H9 (cell line): ENCODE results near the gene CLCN2. TPM values are rescaled to one million over a fixed set of nuclear protein-coding genes. Genes with fewer than 3 reads are reported as not detected.

Source experiments
- DNase-seq: peaks from one replicate; pipeline ENCODE4 v3.0.0-alpha.2; 2017
- H2AFZ ChIP-seq: one replicate; pipeline ENCODE4 v1.6.1; 2013; ENCODE audit warnings: mild to moderate bottlenecking, low read length, control low read depth, moderate library complexity
- H2AK5ac ChIP-seq: 2 replicates; pipeline ENCODE4 v1.6.1; 2013; ENCODE audit warnings: low read length, control low read depth, mixed read lengths; ENCODE audit not compliant: insufficient read length
- H2BK120ac ChIP-seq: one replicate; pipeline ENCODE4 v1.6.1; 2013; ENCODE audit warnings: low read depth, mild to moderate bottlenecking, low read length, control low read depth, inconsistent platforms; ENCODE audit not compliant: poor library complexity, severe bottlenecking
- H2BK12ac ChIP-seq: 2 replicates; pipeline ENCODE4 v1.6.1; 2013; ENCODE audit warnings: low read length, control low read depth, mixed read lengths, low read depth; ENCODE audit not compliant: insufficient read length
- H2BK15ac ChIP-seq: 2 replicates; pipeline ENCODE4 v1.6.1; 2013; ENCODE audit warnings: low read depth, low read length, control low read depth
- H2BK20ac ChIP-seq: one replicate; pipeline ENCODE4 v1.6.1; 2013; ENCODE audit warnings: low read depth, mild to moderate bottlenecking, low read length, control low read depth, inconsistent platforms; ENCODE audit not compliant: poor library complexity, severe bottlenecking
- H2BK5ac ChIP-seq: 2 replicates; pipeline ENCODE4 v1.6.1; 2013; ENCODE audit warnings: low read length, control low read depth, mixed read lengths; ENCODE audit not compliant: insufficient read length
- H3K14ac ChIP-seq: 2 replicates; pipeline ENCODE4 v1.6.1; 2013; ENCODE audit warnings: low read length, control low read depth; ENCODE audit not compliant: insufficient read depth
- H3K18ac ChIP-seq: 2 replicates; pipeline ENCODE4 v1.6.1; 2013; ENCODE audit warnings: low read depth, mild to moderate bottlenecking, mixed read lengths, low read length, control low read depth; ENCODE audit not compliant: insufficient read length
- H3K23ac ChIP-seq: 2 replicates; pipeline ENCODE4 v1.6.1; 2013; ENCODE audit warnings: low read length, control low read depth, mixed read lengths, low read depth; ENCODE audit not compliant: insufficient read length
- H3K23me2 ChIP-seq: 2 replicates; pipeline ENCODE4 v1.6.1; 2013; ENCODE audit warnings: low read depth, mild to moderate bottlenecking, mixed read lengths, low read length, control low read depth; ENCODE audit not compliant: insufficient read length, poor library complexity, severe bottlenecking
- H3K27ac ChIP-seq: 2 replicates; pipeline ENCODE4 v1.5.1; 2013; ENCODE audit warnings: low read length, control low read depth, mixed read lengths, low read depth; ENCODE audit not compliant: insufficient read length
- H3K27me3 ChIP-seq: 2 replicates; pipeline ENCODE4 v1.6.1; 2013; ENCODE audit warnings: low read length, control low read depth, inconsistent platforms; ENCODE audit not compliant: insufficient read depth
- H3K4ac ChIP-seq: 2 replicates; pipeline ENCODE4 v1.6.1; 2013; ENCODE audit warnings: low read depth, mild to moderate bottlenecking, control low read depth, inconsistent platforms, low read length, moderate library complexity
- H3K4me1 ChIP-seq: 2 replicates; pipeline ENCODE4 v1.6.1; 2013; ENCODE audit warnings: low read length, control low read depth, inconsistent platforms; ENCODE audit not compliant: insufficient read depth
- H3K4me2 ChIP-seq: 2 replicates; pipeline ENCODE4 v1.6.1; 2013; ENCODE audit warnings: low read length, control low read depth, mixed read lengths; ENCODE audit not compliant: insufficient read length, insufficient read depth
- H3K56ac ChIP-seq: 2 replicates; pipeline ENCODE4 v1.6.1; 2013; ENCODE audit warnings: low read depth, mild to moderate bottlenecking, mixed read lengths, low read length, control low read depth; ENCODE audit not compliant: insufficient read length
- H3K79me1 ChIP-seq: 2 replicates; pipeline ENCODE4 v1.6.1; 2013; ENCODE audit warnings: low read depth, mild to moderate bottlenecking, moderate library complexity, low read length, control low read depth, inconsistent platforms; ENCODE audit not compliant: insufficient read depth, poor library complexity, severe bottlenecking
- H3K79me2 ChIP-seq: 2 replicates; pipeline ENCODE4 v1.6.1; 2013; ENCODE audit warnings: low read length, control low read depth, inconsistent platforms; ENCODE audit not compliant: insufficient read depth
- H3K9ac ChIP-seq: 2 replicates; pipeline ENCODE4 v1.6.1; 2013; ENCODE audit warnings: low read length, control low read depth, mixed read lengths; ENCODE audit not compliant: insufficient read length; ENCODE audit errors: extremely low read depth
- H3K9me3 ChIP-seq: one replicate; pipeline ENCODE4 v1.6.1; 2013; ENCODE audit warnings: low read depth, low read length, inconsistent platforms; ENCODE audit not compliant: control insufficient read depth
- H3T11ph ChIP-seq: one replicate; pipeline ENCODE4 v1.6.1; 2013; ENCODE audit warnings: mild to moderate bottlenecking, low read length, control low read depth, inconsistent platforms
- H4K20me1 ChIP-seq: one replicate; pipeline ENCODE4 v1.6.1; 2013; ENCODE audit not compliant: control insufficient read depth, insufficient read length, insufficient read depth
- H4K5ac ChIP-seq: 2 replicates; pipeline ENCODE4 v1.6.1; 2013; ENCODE audit warnings: low read depth, mild to moderate bottlenecking, mixed read lengths, low read length, control low read depth; ENCODE audit not compliant: insufficient read length
- H4K8ac ChIP-seq: replicated peaks from 2 replicates; pipeline ENCODE4 v1.6.1; 2013; ENCODE audit warnings: low read length, control low read depth, mixed read lengths, low read depth; ENCODE audit not compliant: insufficient read length
- H4K91ac ChIP-seq: 2 replicates; pipeline ENCODE4 v1.6.1; 2013; ENCODE audit warnings: low read depth, mild to moderate bottlenecking, moderate library complexity, mixed read lengths, low read length, control low read depth; ENCODE audit not compliant: insufficient read length
- H3K27ac Mint-ChIP-seq, 3 experiments: 2 replicates in 2 of 3; 3 replicates in 1 of 3; pipeline ENCODE4 v1.8.0; 2020 to 2021; ENCODE audit warnings: mixed read lengths in 3 of 3, mild to moderate bottlenecking in 1 of 3, moderate library complexity in 1 of 3
- H3K27me3 Mint-ChIP-seq: 2 replicates; pipeline ENCODE4 v1.8.0; 2021; ENCODE audit warnings: low read depth, mild to moderate bottlenecking, moderate library complexity, mixed read lengths
- H3K36me3 Mint-ChIP-seq, 3 experiments: 2 replicates in 2 of 3; 3 replicates in 1 of 3; pipeline ENCODE4 v1.8.0; 2020 to 2021; ENCODE audit warnings: low read depth in 3 of 3, mixed read lengths in 3 of 3; ENCODE audit not compliant: insufficient read depth in 1 of 3
- H3K4me1 Mint-ChIP-seq, 2 experiments: 2 replicates each; pipeline ENCODE4 v1.8.0; 2020; ENCODE audit warnings: mixed read lengths in 2 of 2
- H3K4me3 Mint-ChIP-seq, 2 experiments: 2 replicates in 1 of 2; 3 replicates in 1 of 2; pipeline ENCODE4 v1.8.0; 2020 to 2021; ENCODE audit warnings: mild to moderate bottlenecking in 2 of 2, mixed read lengths in 2 of 2, moderate library complexity in 1 of 2
- H3K9me3 Mint-ChIP-seq, 2 experiments: 2 replicates in 1 of 2; 3 replicates in 1 of 2; pipeline ENCODE4 v1.8.0; 2020; ENCODE audit warnings: mild to moderate bottlenecking in 2 of 2, mixed read lengths in 2 of 2, moderate library complexity in 1 of 2
- CTCF ChIP-seq: fragments of 200-600 bp; sonication (generic); conservative IDR thresholded peaks from 3 replicates; pipeline ENCODE4 v1.8.0; 2021; ENCODE audit warnings: antibody characterized with exemption, mild to moderate bottlenecking
- WGBS: extraction: QIAGEN DNeasy Blood & Tissue Kit; methylation state at CpG from one replicate; pipeline ENCODE4 v1.1.7; 2013; ENCODE audit warnings: missing lambda C conversion rate, low lambda C conversion rate, mixed read lengths; ENCODE audit not compliant: insufficient read length; ENCODE audit errors: extremely low coverage; 5-methylcytosine and 5-hydroxymethylcytosine counted together
- total RNA-seq: library from RNA; stranded (reverse); gene quantifications from 2 replicates; pipeline ENCODE4 v1.2.1, GENCODE V29; 2021

Gene CLCN2
- total RNA-seq, 1 experiment from 2014 or later, result 17.2 TPM

- H3K18ac ChIP-seq, result no peak overlapping the region
- H3K4me2 ChIP-seq, result no peak overlapping the region
- H3K4ac ChIP-seq, result no peak overlapping the region
- H2BK12ac ChIP-seq, result no peak overlapping the region
- H3K4me1 ChIP-seq, result no peaks in the 10 kb centered on the region
- H3K23me2 ChIP-seq, result no peaks in the 10 kb centered on the region
- no peak overlapping the region for H2AK5ac ChIP-seq
- H4K8ac ChIP-seq, result no peak overlapping the region
- no peak overlapping the region for H2AFZ ChIP-seq
- no peak overlapping the region for H3K9ac ChIP-seq
- H3K14ac ChIP-seq, result no peak overlapping the region
- H4K91ac ChIP-seq, result no peak overlapping the region
- no peak overlapping the region for H3K27ac ChIP-seq
- H2BK20ac ChIP-seq, result no peak overlapping the region
- no peaks in the 10 kb centered on the region for H3K79me2 ChIP-seq
- no peaks in the 10 kb centered on the region for H4K20me1 ChIP-seq
- Mint-ChIP-seq H3K4me1 (peaks cover 3 to 5% of the 10 kb centered on the region in 2 experiments; a peak in 3 of 4 replicates), H3K4me3 (no peak overlapping the region), H3K9me3 (no peaks in the 10 kb centered on the region), H3K27me3 (no peaks in the 10 kb centered on the region; the same call in none of the 2 replicates), H3K27ac (peak overlapping the region in 2 of 3 experiments; percentile 75 to 77; a peak in 2 of 7 replicates), H3K36me3 (no peaks in the 10 kb centered on the region)
- H3K56ac ChIP-seq, result no peak overlapping the region
- no peak overlapping the region for H3T11ph ChIP-seq
- H3K79me1 ChIP-seq, result no peaks in the 10 kb centered on the region
- H3K9me3 ChIP-seq, result no peaks in the 10 kb centered on the region
- H3K27me3 ChIP-seq, result no peaks in the 10 kb centered on the region
- no peak overlapping the region for H4K5ac ChIP-seq
- no peak for DNase-seq
- no CpG with 5 or more reads among the region's 8 CpGs for WGBS
- no peak for TF ChIP-seq CTCF
- no peak overlapping the region for H2BK5ac ChIP-seq
- no peak overlapping the region for H3K23ac ChIP-seq
- no peak overlapping the region for H2BK120ac ChIP-seq
- H2BK15ac ChIP-seq, result no peak overlapping the region
Measured at GRCh38 chr3:184409331-184409926, 48.0 kb upstream of the CLCN2 start.
